GM23248 (cell line): ENCODE measurements around the gene GSK3A. TPM values are rescaled to one million over a fixed set of nuclear protein-coding genes. Genes with fewer than 3 reads are reported as not detected.
A peak's percentile ranks its signal among the peaks of the same experiment; 100 is the strongest.

ENCODE experiments used
- DNase-seq: peaks from one replicate; pipeline ENCODE4 v3.0.0-alpha.2; 2015
- H2AFZ ChIP-seq: fragments of 200-600 bp; sonication (generic); 2 replicates; pipeline ENCODE4 v1.6.1; 2016; ENCODE audit warnings: antibody characterized with exemption
- H3F3A ChIP-seq: fragments of 200-600 bp; sonication (generic); 2 replicates; pipeline ENCODE4 v1.6.1; 2016; ENCODE audit warnings: mild to moderate bottlenecking, antibody characterized with exemption, mixed run types; ENCODE audit not compliant: insufficient read depth
- H3K27ac ChIP-seq: fragments of 200-600 bp; sonication (generic); 2 replicates; pipeline ENCODE4 v1.5.1; 2016; ENCODE audit warnings: mild to moderate bottlenecking
- H3K27me3 ChIP-seq: fragments of 200-600 bp; sonication (generic); replicated peaks from 2 replicates; pipeline ENCODE4 v1.6.1; 2016; ENCODE audit warnings: mild to moderate bottlenecking; ENCODE audit not compliant: insufficient read depth
- H3K36me3 ChIP-seq: fragments of 200-600 bp; sonication (generic); 2 replicates; pipeline ENCODE4 v1.6.1; 2016; ENCODE audit warnings: low read depth, mild to moderate bottlenecking
- H3K4me1 ChIP-seq: fragments of 200-600 bp; sonication (generic); 2 replicates; pipeline ENCODE4 v1.6.1; 2016; ENCODE audit warnings: mild to moderate bottlenecking; ENCODE audit not compliant: insufficient read depth
- H3K4me2 ChIP-seq: fragments of 200-600 bp; sonication (generic); one replicate; pipeline ENCODE4 v1.6.1; 2016; ENCODE audit warnings: mild to moderate bottlenecking; ENCODE audit not compliant: unreplicated experiment
- H3K4me3 ChIP-seq: fragments of 200-600 bp; sonication (generic); 2 replicates; pipeline ENCODE4 v1.5.1; 2016; ENCODE audit warnings: mild to moderate bottlenecking
- H3K79me2 ChIP-seq: fragments of 200-600 bp; sonication (generic); 2 replicates; pipeline ENCODE4 v1.6.1; 2016; ENCODE audit warnings: mild to moderate bottlenecking; ENCODE audit not compliant: insufficient read depth
- H3K9ac ChIP-seq: fragments of 200-600 bp; sonication (generic); 2 replicates; pipeline ENCODE4 v1.6.1; 2016; ENCODE audit warnings: mild to moderate bottlenecking
- H3K9me2 ChIP-seq: fragments of 200-600 bp; sonication (generic); 2 replicates; pipeline ENCODE4 v1.6.1; 2016; ENCODE audit warnings: mixed run types, mild to moderate bottlenecking, moderate library complexity; ENCODE audit not compliant: insufficient read depth
- H3K9me3 ChIP-seq: fragments of 200-600 bp; sonication (generic); one replicate; pipeline ENCODE4 v1.6.1; 2017; ENCODE audit warnings: low read depth
- H4K20me1 ChIP-seq: fragments of 200-600 bp; sonication (generic); 2 replicates; pipeline ENCODE4 v1.6.0; 2016; ENCODE audit not compliant: insufficient read depth
- EZH2 ChIP-seq: fragments of 200-600 bp; sonication (generic); IDR thresholded peaks from 2 replicates; pipeline ENCODE4 v1.6.1; 2018; ENCODE audit warnings: antibody characterized with exemption, mild to moderate bottlenecking; ENCODE audit not compliant: insufficient read depth, poor library complexity, severe bottlenecking
- EZH2phosphoT487 ChIP-seq: fragments of 200-600 bp; sonication (generic); IDR thresholded peaks from 2 replicates; pipeline ENCODE4 v1.6.1; 2018; ENCODE audit warnings: antibody characterized with exemption, moderate library complexity, mild to moderate bottlenecking, low read depth; ENCODE audit not compliant: insufficient read depth
- WGBS, 2 experiments: methylation state at CpG; one replicate each; pipeline ENCODE4 v1.1.6; 2015 to 2017; ENCODE audit warnings: low lambda C conversion rate in 2 of 2, low coverage in 1 of 2; ENCODE audit errors: missing lambda C conversion rate in 2 of 2; 5-methylcytosine and 5-hydroxymethylcytosine counted together
- in situ Hi-C: fragments of 300-500 bp; cut with MboI; formaldehyde crosslinking; loops from 2 replicates; pipeline ENCODE4 v1.15.0; 2020
- polyA plus RNA-seq: library from polyadenylated mRNA; unstranded; fragments of >200 nt; fragmentation: Nextera tagmentation; extraction: Ambion mirVana; gene quantifications from 2 replicates; pipeline ENCODE4 v1.2.1, GENCODE V29; 2016
- total RNA-seq: library from RNA; depleted of rRNA; stranded (reverse); fragments of >200 nt; shearing (Covaris generic); gene quantifications from 2 replicates; pipeline ENCODE4 v1.2.3, GENCODE V29; 2014

The GSK3A gene
- total and polyA plus RNA-seq, 2 experiments from 2014 or later, result 13.0 to 33.4 TPM

DNA sequence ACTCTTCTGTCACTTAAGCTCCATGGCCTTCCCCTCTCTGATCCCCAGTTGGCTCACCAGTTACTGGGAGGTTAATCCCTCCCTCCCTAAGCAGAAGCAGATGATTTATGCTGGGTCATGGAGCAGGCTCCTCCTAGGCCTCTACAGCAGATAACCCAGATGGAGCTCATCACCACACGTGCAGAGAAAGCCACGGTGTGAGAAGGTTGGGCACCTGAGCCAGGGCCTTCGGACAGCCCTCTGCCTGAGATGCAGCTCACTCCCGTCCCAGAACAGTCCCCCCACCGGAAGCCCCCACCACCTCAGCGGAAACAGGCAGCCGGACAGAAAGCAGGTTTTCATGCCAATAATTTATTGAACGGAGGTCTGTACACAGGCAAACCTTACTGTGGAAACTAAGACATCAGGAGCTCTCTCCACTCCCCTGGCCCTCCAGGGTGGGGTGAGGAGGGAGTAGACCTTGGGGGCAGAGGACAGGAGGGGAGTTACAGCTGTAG, 12.5 kb downstream of the GSK3A start:
- Histone ChIP-seq H3K4me3 (no peak overlapping the region), H3K9me3 (no peaks in the 10 kb centered on the region), H3F3A (peaks cover 28% of the 10 kb centered on the region), H3K79me2 (peaks cover 79% of the 10 kb centered on the region), H4K20me1 (no peaks in the 10 kb centered on the region), H3K9ac (0 out of 2 replicates have a peak overlapping the region, but pooled peaks have one; percentile 1), H3K36me3 (peaks cover 34% of the 10 kb centered on the region), H3K9me2 (no peaks in the 10 kb centered on the region), H3K27me3 (no peaks in the 10 kb centered on the region), H2AFZ (no peak overlapping the region), H3K4me2 (no peak overlapping the region), H3K27ac (peak overlapping the region; percentile 40), H3K4me1 (no peaks in the 10 kb centered on the region)
- TF ChIP-seq EZH2phosphoT487 (no peak), EZH2 (no peak)
- in situ Hi-C loops, result no loop called here
- peak; percentile 57 for DNase-seq
- WGBS, 2 experiments, result 39 to 45% methylated on average over 8 of the region's 8 CpGs

DNA sequence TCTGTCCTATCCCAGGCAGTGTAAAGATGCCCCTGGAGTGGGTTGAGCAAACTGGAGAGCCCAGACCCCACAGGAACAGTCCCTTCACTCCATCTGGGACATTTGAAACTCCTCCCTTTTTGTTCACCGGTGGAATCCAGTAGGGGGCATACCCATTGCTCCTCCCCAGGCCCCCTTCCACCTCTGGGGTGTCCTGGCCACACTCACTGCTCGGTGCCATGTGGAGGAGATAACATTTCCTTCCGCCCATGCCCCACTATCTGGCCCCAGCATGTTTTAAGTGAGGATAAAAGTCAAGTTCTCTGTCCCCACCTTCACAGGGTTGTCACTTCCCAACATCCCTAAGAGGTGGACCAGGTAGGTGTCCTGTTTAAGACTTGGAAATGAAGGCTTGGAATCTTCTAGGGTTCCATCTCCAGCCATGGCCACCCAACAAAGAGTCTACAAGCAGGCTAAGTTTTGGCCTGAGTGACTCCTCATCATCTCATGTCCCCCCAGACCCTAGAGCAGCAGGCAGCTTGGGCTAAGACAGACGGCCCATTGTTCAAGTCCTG, 13.0 kb downstream of the GSK3A start:
- H3K79me2 ChIP-seq, result peaks cover 79% of the 10 kb centered on the region
- no peaks in the 10 kb centered on the region for H3K9me3 ChIP-seq
- no peaks in the 10 kb centered on the region for H4K20me1 ChIP-seq
- no peak overlapping the region for H3K4me3 ChIP-seq
- H3K27me3 ChIP-seq, result no peaks in the 10 kb centered on the region
- H3K27ac ChIP-seq, result peak overlapping the region; percentile 40
- 0 out of 2 replicates have a peak overlapping the region, but pooled peaks have one; percentile 1 for H3K9ac ChIP-seq
- no peak overlapping the region for H3K4me2 ChIP-seq
- no peak for DNase-seq
- H3F3A ChIP-seq, result peaks cover 28% of the 10 kb centered on the region
- in situ Hi-C loops, result no loop called here
- WGBS, 2 experiments, result 43 to 45% methylated on average over 4 of the region's 4 CpGs
- peaks cover 36% of the 10 kb centered on the region for H3K36me3 ChIP-seq
- H2AFZ ChIP-seq, result no peak overlapping the region
- TF ChIP-seq EZH2 (no peak), EZH2phosphoT487 (no peak)
- no peaks in the 10 kb centered on the region for H3K9me2 ChIP-seq
- no peaks in the 10 kb centered on the region for H3K4me1 ChIP-seq

DNA sequence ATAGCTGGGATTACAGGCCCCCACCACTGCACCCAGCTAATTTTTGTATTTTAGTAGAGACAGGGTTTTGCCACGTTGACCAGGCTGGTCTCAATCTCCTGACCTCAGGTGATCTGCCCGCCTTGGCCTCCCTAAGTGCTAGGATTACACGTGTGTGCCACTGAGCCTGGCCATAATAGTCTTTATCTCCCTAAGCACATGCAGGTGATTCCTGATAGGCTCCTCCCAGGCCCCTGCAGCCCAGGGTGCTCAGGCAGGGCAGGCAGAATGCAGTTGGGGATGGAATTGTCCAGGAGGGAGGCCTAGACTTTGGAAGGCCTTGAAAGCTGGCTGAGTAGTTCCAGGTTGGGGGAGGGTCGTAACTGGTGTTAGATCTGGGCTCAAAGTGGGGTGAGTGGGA, 13.8 kb downstream of the GSK3A start:
- no peaks in the 10 kb centered on the region for H3K9me3 ChIP-seq
- H3K36me3 ChIP-seq, result peaks cover 30% of the 10 kb centered on the region
- H3K4me2 ChIP-seq, result no peak overlapping the region
- peaks cover 77% of the 10 kb centered on the region for H3K79me2 ChIP-seq
- no peak overlapping the region for H3K9ac ChIP-seq
- no peaks in the 10 kb centered on the region for H4K20me1 ChIP-seq
- no peak overlapping the region for H3K4me3 ChIP-seq
- peaks cover 28% of the 10 kb centered on the region for H3F3A ChIP-seq
- in situ Hi-C loops, result no loop called here
- no peak for TF ChIP-seq EZH2phosphoT487
- no peak for TF ChIP-seq EZH2
- WGBS, 2 experiments, result 70 to 73% methylated on average over 4 of the region's 4 CpGs
- H3K9me2 ChIP-seq, result no peaks in the 10 kb centered on the region
- H3K27me3 ChIP-seq, result no peaks in the 10 kb centered on the region
- H3K27ac ChIP-seq, result no peak overlapping the region
- H2AFZ ChIP-seq, result no peak overlapping the region
- no peaks in the 10 kb centered on the region for H3K4me1 ChIP-seq
- no peak for DNase-seq

DNA sequence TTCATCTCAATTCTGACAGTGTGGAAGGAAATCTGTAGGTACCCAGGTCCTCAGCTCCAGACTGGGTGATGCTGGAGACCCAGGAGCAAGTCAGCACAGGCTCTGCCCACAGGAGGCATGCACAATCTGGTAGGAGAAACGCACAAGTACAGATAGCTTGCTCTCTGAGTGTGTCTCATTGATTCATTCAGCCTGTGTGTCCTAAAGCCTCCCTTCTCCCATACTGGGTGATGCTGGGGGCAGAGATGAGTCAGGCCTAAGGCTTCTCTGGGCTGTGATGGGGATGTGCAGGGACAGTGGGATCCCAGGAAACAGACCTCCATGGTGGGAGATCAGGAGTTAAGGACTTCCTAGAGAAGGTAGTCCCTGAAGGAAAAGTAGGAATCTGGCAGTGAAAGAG, 15.5 kb downstream of the GSK3A start:
- Histone ChIP-seq H3K36me3 (peaks cover 27% of the 10 kb centered on the region), H3K9ac (no peak overlapping the region), H3F3A (peaks cover 23% of the 10 kb centered on the region; the same call in 1 of the 2 replicates), H2AFZ (no peak overlapping the region), H3K27ac (0 out of 2 replicates have a peak overlapping the region, but pooled peaks have one; percentile 12), H4K20me1 (no peaks in the 10 kb centered on the region), H3K27me3 (no peaks in the 10 kb centered on the region), H3K9me2 (no peaks in the 10 kb centered on the region), H3K4me2 (no peak overlapping the region), H3K4me3 (no peak overlapping the region), H3K4me1 (no peaks in the 10 kb centered on the region), H3K9me3 (no peaks in the 10 kb centered on the region), H3K79me2 (peaks cover 89% of the 10 kb centered on the region)
- peak; percentile 50 for DNase-seq
- in situ Hi-C loops, result no loop called here
- 81 to 100% methylated on average over 1 of the region's 1 CpG for WGBS, 2 experiments
- TF ChIP-seq EZH2, result no peak
- no peak for TF ChIP-seq EZH2phosphoT487
